Stimulated activated CD8-positive, alpha-beta memory T cell treated with anti-CD3 and anti-CD28 coated beads, Interleukin-7, amount 100 ng/mL, for 48 hours (primary cell): ENCODE data around the gene EBPL.
"Not testable (repeated sequence)": the region's sequence is repeated elsewhere in the genome, so short reads cannot be mapped to it uniquely, and the experiment has no call there.

ENCODE experiments used
- DNase-seq, 2 donors: peaks; one replicate each; pipeline ENCODE4 v3.0.0-alpha.2; 2020; ENCODE audit warnings: low read depth in 1 of 2; ENCODE audit errors: extremely low read depth in 1 of 2

Gene EBPL

GRCh38 chr13:49636705-49637104 lies 54.6 kb downstream of the EBPL start:
- DNase-seq: no peak

GRCh38 chr13:49635599-49636433 lies 55.5 kb downstream of the EBPL start:
- no peak for DNase-seq

- no peak for DNase-seq
Observed at GRCh38 chr13:49633710-49634109, 57.6 kb downstream of the EBPL start.

DNA sequence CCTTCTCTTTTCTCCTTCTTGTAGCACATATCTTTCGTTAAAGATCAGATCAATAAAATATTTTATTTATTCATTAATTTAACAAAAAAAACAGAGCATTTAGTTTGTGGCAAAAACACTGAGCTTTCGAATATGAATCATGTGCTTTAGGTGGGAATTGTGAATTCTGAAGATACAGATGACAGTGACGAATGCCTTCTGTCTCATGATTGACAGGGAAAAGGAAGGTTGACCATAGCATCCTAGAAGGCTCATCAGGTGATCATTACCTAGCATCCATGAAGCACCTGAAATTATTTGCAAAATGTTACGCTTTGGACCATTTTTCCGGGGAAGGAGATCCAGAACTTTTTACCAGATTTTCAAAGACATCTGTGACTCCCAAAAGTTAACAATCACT lies 59.1 kb downstream of the EBPL start:
- no peak for DNase-seq

- no peak for DNase-seq
Observed at GRCh38 chr13:49630580-49630979, 60.7 kb downstream of the EBPL start.

- DNase-seq: no peak
Observed at GRCh38 chr13:49629947-49630346, 61.3 kb downstream of the EBPL start.

DNA sequence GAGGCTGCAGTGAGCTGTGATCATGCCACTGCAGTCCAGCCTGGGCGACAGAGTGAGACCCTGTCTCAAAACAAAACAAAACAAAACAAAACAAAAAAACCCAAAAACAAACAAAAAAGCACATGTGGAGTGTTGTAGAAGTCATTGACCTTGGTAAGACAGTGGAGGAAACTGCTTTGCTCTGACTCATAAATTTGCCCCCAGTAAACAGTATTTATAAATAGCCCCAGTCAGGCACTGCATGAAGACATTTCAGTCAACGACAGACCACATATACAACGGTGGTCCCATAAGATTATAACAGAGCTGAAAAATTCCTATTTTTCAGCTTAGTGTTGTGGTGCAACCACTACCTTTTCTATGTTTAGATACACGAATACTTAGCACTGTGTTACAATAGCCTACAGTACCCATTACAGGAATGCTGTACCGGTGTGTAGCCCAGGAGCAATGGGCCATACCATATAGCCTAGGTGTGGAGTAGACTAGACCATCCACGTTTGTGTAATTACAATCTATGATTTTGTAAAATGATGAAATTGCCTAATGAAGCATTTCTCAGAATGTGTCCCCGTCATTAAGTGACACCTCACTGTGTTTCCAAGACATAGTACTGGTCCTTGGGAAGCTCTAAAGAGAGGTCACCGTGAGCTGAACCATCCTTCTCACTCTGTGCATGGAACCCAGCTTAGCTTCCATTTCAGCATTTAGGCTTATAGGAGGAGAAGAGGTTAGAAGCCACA lies 61.9 kb downstream of the EBPL start:
- DNase-seq: no peak

GRCh38 chr13:49627831-49628652 lies 63.2 kb downstream of the EBPL start, which contains the start of gene ARL11:
TSS of gene ARL11 (plus strand) at chr13:49628507. CDS start at chr13:49630448, 1,941 bp downstream.
- peak; percentile 23 to 29 for DNase-seq

- DNase-seq: no peak
Observed at GRCh38 chr13:49625392-49626079, 65.8 kb downstream of the EBPL start.

GRCh38 chr13:49624229-49624628 lies 67.1 kb downstream of the EBPL start:
- no peak for DNase-seq

- no peak for DNase-seq
Observed at GRCh38 chr13:49622174-49622946, 68.9 kb downstream of the EBPL start.

DNA sequence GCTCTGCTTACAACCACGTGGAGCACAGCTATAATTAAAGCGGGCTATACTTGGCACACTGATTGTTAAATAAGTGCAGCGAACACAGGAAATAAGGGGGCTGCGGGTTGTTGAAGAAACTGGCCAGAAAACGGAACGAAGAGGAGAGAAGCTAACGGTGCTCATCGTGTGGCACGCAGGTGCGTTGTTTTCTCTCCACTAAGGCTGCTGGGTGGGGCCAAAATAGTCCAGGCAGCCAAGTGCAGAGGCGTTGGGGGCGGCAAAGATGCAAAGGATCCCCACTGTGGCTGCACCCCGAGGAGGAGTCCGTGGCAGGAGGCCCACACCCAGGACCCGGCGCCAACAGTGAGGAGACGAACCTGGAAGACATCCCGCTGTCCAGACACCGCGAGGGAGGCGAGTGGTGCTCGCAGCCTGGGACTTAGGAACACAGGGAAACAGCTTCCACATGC lies 71.1 kb downstream of the EBPL start:
- DNase-seq: no peak

GRCh38 chr13:49616676-49617065 lies 74.6 kb downstream of the EBPL start:
- no peak for DNase-seq

DNA sequence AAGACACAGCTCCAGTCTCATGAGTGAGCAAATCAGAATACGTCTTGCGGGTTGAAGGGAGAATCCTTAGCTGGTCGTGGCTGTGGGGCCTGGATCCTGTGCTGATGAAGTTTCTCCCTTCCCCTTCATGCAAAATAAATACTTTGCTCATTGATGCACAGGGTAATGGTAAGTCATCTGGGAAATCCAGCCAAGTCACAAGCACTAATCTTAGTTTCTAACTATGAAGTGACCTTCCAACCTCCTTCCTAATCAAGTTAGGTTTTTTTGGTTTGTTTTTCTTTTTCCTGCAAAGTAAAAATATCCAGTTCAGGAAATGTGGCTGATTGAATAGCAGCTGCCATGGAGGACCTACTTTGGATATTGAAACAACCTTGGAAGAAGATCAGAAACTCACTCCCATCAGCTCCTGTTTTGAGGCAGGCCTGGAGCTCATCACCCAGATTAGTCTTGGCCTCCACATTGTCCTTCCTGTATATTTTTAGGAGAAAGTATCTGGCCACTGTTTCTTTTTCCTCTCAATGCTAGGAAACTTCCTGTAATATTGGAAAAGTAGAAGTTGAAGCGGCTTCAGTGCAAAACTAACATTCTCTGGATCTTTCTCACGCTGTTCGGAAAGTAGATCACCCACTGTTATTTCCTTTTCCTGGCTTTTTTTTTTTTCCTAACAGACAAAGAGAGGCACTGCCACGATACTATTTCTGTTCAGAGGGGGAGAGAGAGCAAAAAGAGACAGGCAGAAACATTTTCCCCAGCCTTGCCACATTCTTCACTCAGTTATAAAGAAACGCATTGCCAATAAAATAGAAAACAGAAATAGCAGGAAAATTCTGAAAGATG lies 75.2 kb downstream of the EBPL start:
- no peak for DNase-seq

DNA sequence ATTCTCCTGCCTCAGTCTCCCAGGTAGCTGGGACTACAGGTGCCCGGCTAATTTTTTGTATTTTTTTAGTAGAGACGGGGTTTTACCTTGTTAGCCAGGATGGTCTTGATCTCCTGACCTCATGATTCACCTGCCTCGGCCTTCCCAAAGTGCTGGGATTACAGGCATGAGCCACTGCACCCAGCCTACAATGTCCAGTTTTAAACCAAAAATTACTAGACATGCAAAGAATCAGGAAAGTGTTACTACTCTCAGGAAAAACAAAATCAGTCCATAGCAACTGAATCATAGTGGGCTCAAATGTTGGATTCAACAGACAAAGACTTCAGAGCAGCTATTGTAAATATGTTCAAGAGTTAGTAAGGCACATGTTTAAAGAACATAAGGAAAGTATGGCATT lies 79.2 kb downstream of the EBPL start:
- not testable (repeated sequence) for DNase-seq
